Bronchial epithelial cell (primary cell): Measurements from ENCODE around the gene KRT8. TPM values are rescaled to one million over a fixed set of nuclear protein-coding genes. Genes with fewer than 3 reads are reported as not detected.

Source experiments
- DNase-seq: peaks from one replicate; pipeline ENCODE4 v3.0.0-alpha.2; 2010; ENCODE audit warnings: low read depth
- FAIRE-seq: peaks from 2 replicates; lab custom pipeline; 2011; peaks lifted over from hg19 to GRCh38; lab: Jason Lieb, UNC
- H3K27me3 ChIP-seq: 2 replicates; pipeline ENCODE4 v1.5.1; 2011; ENCODE audit warnings: low read length; ENCODE audit not compliant: control insufficient read depth, insufficient read depth
- H3K36me3 ChIP-seq: 2 replicates; pipeline ENCODE4 v1.5.1; 2011; ENCODE audit warnings: low read length; ENCODE audit not compliant: control insufficient read depth, insufficient read depth
- H3K4me3 ChIP-seq: 2 replicates; pipeline ENCODE4 v1.5.1; 2011; ENCODE audit warnings: mild to moderate bottlenecking, low read depth, low read length, control low read depth
- CTCF ChIP-seq: IDR thresholded peaks from 2 replicates; pipeline ENCODE4 v1.5.1; 2011; ENCODE audit warnings: mild to moderate bottlenecking, moderate library complexity, low read length, control low read depth, inconsistent platforms; ENCODE audit not compliant: insufficient read depth, severe bottlenecking
- total RNA-seq: library from RNA; depleted of rRNA; stranded (reverse); fragments of >200 nt; gene quantifications from 2 replicates; pipeline ENCODE4 v1.2.1, GENCODE V29; 2014

Gene KRT8
- total RNA-seq, 1 donor from 2014 or later, result 146 TPM

GRCh38 chr12:52927964-52928363, 23.1 kb upstream of the KRT8 start:
- FAIRE-seq, result no peak
- Histone ChIP-seq H3K4me3 (no peak overlapping the region), H3K27me3 (peaks cover 2% of the 10 kb centered on the region), H3K36me3 (no peaks in the 10 kb centered on the region)
- no peak for TF ChIP-seq CTCF
- no peak for DNase-seq

- peaks cover 2% of the 10 kb centered on the region for H3K27me3 ChIP-seq
- FAIRE-seq, result no peak
- no peak for TF ChIP-seq CTCF
- no peak overlapping the region for H3K4me3 ChIP-seq
- DNase-seq, result no peak
- no peaks in the 10 kb centered on the region for H3K36me3 ChIP-seq
These were observed 21.8 kb upstream of the KRT8 start for GRCh38 chr12:52926596-52927234.

- H3K4me3 ChIP-seq, result no peak overlapping the region
- TF ChIP-seq CTCF, result no peak
- DNase-seq (peak; percentile 36), FAIRE-seq (no peak)
- H3K27me3 ChIP-seq, result peaks cover 2% of the 10 kb centered on the region
- H3K36me3 ChIP-seq, result no peaks in the 10 kb centered on the region
These were observed 21.1 kb upstream of the KRT8 start for GRCh38 chr12:52925717-52926595.

GRCh38 chr12:52924764-52925716, 20.2 kb upstream of the KRT8 start:
- FAIRE-seq (no peak), DNase-seq (peak; percentile 72)
- Histone ChIP-seq H3K36me3 (no peaks in the 10 kb centered on the region), H3K4me3 (no peak overlapping the region), H3K27me3 (peaks cover 2% of the 10 kb centered on the region)
- no peak for TF ChIP-seq CTCF

- DNase-seq (no peak), FAIRE-seq (no peak)
- H3K4me3 ChIP-seq, result no peak overlapping the region
- TF ChIP-seq CTCF, result no peak
- H3K27me3 ChIP-seq, result no peaks in the 10 kb centered on the region
- H3K36me3 ChIP-seq, result no peaks in the 10 kb centered on the region
These were observed 16.8 kb upstream of the KRT8 start for GRCh38 chr12:52921488-52922165.
